PC-3 (cell line): Measurements from ENCODE around the gene NFATC1. TPM values are rescaled to one million over a fixed set of nuclear protein-coding genes. Genes with fewer than 3 reads are reported as not detected.

ENCODE experiments used
- ATAC-seq: fragments of 200-7000 bp; cut with Tn5 transposase; 2 replicates; pipeline ENCODE4 v1.9.1; 2020; ENCODE audit warnings: mild to moderate bottlenecking, moderate library complexity
- BruUV-seq: library from RNA; stranded (reverse); fragments of 400-500 nt; replicated peaks from 2 replicates; lab custom pipeline; 2021; lab: Mats Ljungman, UMichigan
- CTCF ChIA-PET: fragments of 300-600 bp; sonication (Branson Sonifier 250); formaldehyde crosslinking; loops from one replicate; lab custom pipeline; 2022; ENCODE audit warnings: antibody characterized with exemption; lab: Charles Lee
- POLR2A ChIA-PET: fragments of 300-600 bp; sonication (Branson Sonifier 250); formaldehyde crosslinking; loops from one replicate; lab custom pipeline; 2022; ENCODE audit warnings: antibody characterized with exemption; ENCODE audit not compliant: unreplicated experiment; lab: Charles Lee
- DNase-seq: peaks from one replicate; pipeline ENCODE4 v3.0.0-alpha.2; 2015
- H2AFZ ChIP-seq: fragments of 300-600 bp; sonication (generic); 2 replicates; pipeline ENCODE4 v1.6.0; 2016; ENCODE audit warnings: antibody characterized with exemption, low read length
- H3F3A ChIP-seq: fragments of 300-600 bp; sonication (generic); one replicate; pipeline ENCODE4 v1.6.0; 2017; ENCODE audit warnings: antibody characterized with exemption, low read length, control low read depth, mild to moderate bottlenecking; ENCODE audit not compliant: unreplicated experiment
- H3K27ac ChIP-seq: fragments of 300-600 bp; sonication (generic); 2 replicates; pipeline ENCODE4 v1.5.1; 2016; ENCODE audit warnings: mild to moderate bottlenecking, low read length
- H3K27me3 ChIP-seq: fragments of 300-600 bp; sonication (generic); 2 replicates; pipeline ENCODE4 v1.6.1; 2016; ENCODE audit warnings: low read length, mixed read lengths
- H3K36me3 ChIP-seq: fragments of 300-600 bp; sonication (generic); 2 replicates; pipeline ENCODE4 v1.6.1; 2016; ENCODE audit warnings: low read depth, mixed run types, low read length, mixed read lengths
- H3K4me1 ChIP-seq: fragments of 300-600 bp; sonication (generic); 2 replicates; pipeline ENCODE4 v1.5.1; 2016; ENCODE audit warnings: low read length; ENCODE audit not compliant: insufficient read depth
- H3K4me2 ChIP-seq: fragments of 300-600 bp; sonication (generic); 2 replicates; pipeline ENCODE4 v1.6.0; 2016; ENCODE audit warnings: low read length
- H3K4me3 ChIP-seq: fragments of 300-600 bp; sonication (generic); 2 replicates; pipeline ENCODE4 v1.5.1; 2016; ENCODE audit warnings: mild to moderate bottlenecking, low read length, mixed read lengths
- H3K79me2 ChIP-seq: fragments of 300-600 bp; sonication (generic); 2 replicates; pipeline ENCODE4 v1.6.1; 2017; ENCODE audit warnings: low read length, mixed read lengths
- H3K9ac ChIP-seq: fragments of 300-600 bp; sonication (generic); 2 replicates; pipeline ENCODE4 v1.6.0; 2016; ENCODE audit warnings: mild to moderate bottlenecking, low read length
- H3K9me2 ChIP-seq: fragments of 300-600 bp; sonication (generic); replicated peaks from 2 replicates; pipeline ENCODE4 v1.6.1; 2016; ENCODE audit warnings: mixed run types, low read length, mixed read lengths
- H3K9me3 ChIP-seq: fragments of 300-600 bp; sonication (generic); 2 replicates; pipeline ENCODE4 v1.6.1; 2016; ENCODE audit warnings: low read length, mixed read lengths
- H4K20me1 ChIP-seq: fragments of 300-600 bp; sonication (generic); 2 replicates; pipeline ENCODE4 v1.6.1; 2016; ENCODE audit warnings: low read length, mixed read lengths
- EZH2 ChIP-seq: fragments of 300-600 bp; sonication (generic); IDR thresholded peaks from one replicate; pipeline ENCODE4 v1.6.1; 2017; ENCODE audit warnings: antibody characterized with exemption, mild to moderate bottlenecking, low read length; ENCODE audit not compliant: unreplicated experiment
- EZH2phosphoT487 ChIP-seq: fragments of 300-600 bp; sonication (generic); IDR thresholded peaks from 2 replicates; pipeline ENCODE4 v1.6.1; 2018; ENCODE audit warnings: mild to moderate bottlenecking, antibody characterized with exemption, low read length, borderline replicate concordance
- intact Hi-C: fragments of 100-400 bp; cut with micrococcal nuclease; formaldehyde crosslinking; loops from 2 replicates; pipeline ENCODE4 v1.9.0; 2023
- total RNA-seq: library from RNA; depleted of rRNA; stranded (reverse); fragments of >200 nt; gene quantifications from 2 replicates; pipeline ENCODE4 v1.2.3, GENCODE V29; 2014
- TF ChIP-seq, protein P1 (sequence below): fragments of 300-600 bp; sonication (generic); conservative IDR thresholded peaks from 2 replicates; pipeline ENCODE4 v1.5.1; 2017; ENCODE audit warnings: antibody characterized with exemption, low read depth, mild to moderate bottlenecking, low read length

The NFATC1 gene
- total RNA-seq, 1 experiment from 2014 or later: 5.9 TPM

DNA sequence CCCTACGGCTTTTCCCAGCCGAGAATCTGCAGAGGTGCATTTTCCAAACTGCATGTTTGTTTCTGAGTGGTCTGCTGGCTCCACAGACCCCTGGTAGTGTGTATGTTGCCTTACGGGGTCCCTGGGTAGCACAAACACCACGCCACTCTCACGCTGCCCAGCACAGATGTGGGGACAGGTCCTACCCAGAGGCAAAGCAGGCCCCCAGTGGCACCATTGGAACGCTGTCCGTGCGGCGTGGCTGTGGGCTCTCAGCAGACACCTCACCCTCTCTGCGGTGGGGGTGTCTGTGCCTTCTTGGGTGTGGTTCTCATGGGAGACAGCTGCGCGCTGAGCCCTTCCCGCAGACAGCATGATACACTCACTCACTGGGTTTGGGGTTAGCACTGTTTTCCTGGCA, 137.4 kb downstream of the NFATC1 start:
- no peaks in the 10 kb centered on the region for H3K9me3 ChIP-seq
- TF ChIP-seq, protein P1, sequence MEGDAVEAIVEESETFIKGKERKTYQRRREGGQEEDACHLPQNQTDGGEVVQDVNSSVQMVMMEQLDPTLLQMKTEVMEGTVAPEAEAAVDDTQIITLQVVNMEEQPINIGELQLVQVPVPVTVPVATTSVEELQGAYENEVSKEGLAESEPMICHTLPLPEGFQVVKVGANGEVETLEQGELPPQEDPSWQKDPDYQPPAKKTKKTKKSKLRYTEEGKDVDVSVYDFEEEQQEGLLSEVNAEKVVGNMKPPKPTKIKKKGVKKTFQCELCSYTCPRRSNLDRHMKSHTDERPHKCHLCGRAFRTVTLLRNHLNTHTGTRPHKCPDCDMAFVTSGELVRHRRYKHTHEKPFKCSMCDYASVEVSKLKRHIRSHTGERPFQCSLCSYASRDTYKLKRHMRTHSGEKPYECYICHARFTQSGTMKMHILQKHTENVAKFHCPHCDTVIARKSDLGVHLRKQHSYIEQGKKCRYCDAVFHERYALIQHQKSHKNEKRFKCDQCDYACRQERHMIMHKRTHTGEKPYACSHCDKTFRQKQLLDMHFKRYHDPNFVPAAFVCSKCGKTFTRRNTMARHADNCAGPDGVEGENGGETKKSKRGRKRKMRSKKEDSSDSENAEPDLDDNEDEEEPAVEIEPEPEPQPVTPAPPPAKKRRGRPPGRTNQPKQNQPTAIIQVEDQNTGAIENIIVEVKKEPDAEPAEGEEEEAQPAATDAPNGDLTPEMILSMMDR: no peak
- TF ChIP-seq EZH2phosphoT487: no peak
- TF ChIP-seq EZH2: no peak
- no peaks in the 10 kb centered on the region for H3F3A ChIP-seq
- no peak for ATAC-seq
- no TSS peak for BruUV-seq
- CTCF ChIA-PET: no interaction called here
- no peaks in the 10 kb centered on the region for H4K20me1 ChIP-seq
- DNase-seq: no peak
- no peaks in the 10 kb centered on the region for H3K79me2 ChIP-seq
- peaks cover 27% of the 10 kb centered on the region for H3K27me3 ChIP-seq
- POLR2A ChIA-PET: no interaction called here
- no peak overlapping the region for H2AFZ ChIP-seq
- H3K4me2 ChIP-seq: no peak overlapping the region
- intact Hi-C loops: no loop called here
- H3K9ac ChIP-seq: no peak overlapping the region
- no peak overlapping the region for H3K4me3 ChIP-seq
- no peaks in the 10 kb centered on the region for H3K9me2 ChIP-seq
- no peaks in the 10 kb centered on the region for H3K36me3 ChIP-seq
- no peak overlapping the region for H3K27ac ChIP-seq
- H3K4me1 ChIP-seq: no peaks in the 10 kb centered on the region

DNA sequence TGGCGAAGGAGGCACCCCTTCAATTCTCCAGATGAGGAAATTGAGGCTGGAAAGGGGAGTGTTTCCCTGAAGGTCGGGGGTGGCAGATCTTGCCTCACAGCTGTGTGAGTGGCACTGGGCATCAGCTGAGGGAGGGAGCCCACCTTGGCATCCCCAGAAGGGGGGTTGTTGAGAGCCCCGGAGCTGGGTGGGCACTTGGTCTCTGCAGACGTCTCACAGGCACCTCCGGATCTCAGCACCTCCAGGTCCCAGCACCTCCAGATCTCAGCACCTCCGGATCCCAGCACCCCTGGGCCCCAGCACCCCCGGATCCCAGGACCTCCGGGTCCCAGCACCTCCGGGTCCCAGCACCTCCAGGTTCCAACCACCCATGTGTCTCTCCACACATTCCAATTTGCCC, 137.9 kb downstream of the NFATC1 start:
- no peak overlapping the region for H2AFZ ChIP-seq
- no peaks in the 10 kb centered on the region for H3K9me3 ChIP-seq
- H3K9ac ChIP-seq: no peak overlapping the region
- ATAC-seq: no peak
- peaks cover 27% of the 10 kb centered on the region for H3K27me3 ChIP-seq
- no peaks in the 10 kb centered on the region for H3K9me2 ChIP-seq
- H3K4me2 ChIP-seq: no peak overlapping the region
- H3K79me2 ChIP-seq: no peaks in the 10 kb centered on the region
- BruUV-seq: no TSS peak
- no peaks in the 10 kb centered on the region for H4K20me1 ChIP-seq
- intact Hi-C loops: no loop called here
- ChIA-PET POLR2A (no interaction called here), CTCF (no interaction called here)
- TF ChIP-seq EZH2: no peak
- TF ChIP-seq, protein P1: no peak
- no peak for TF ChIP-seq EZH2phosphoT487
- no peaks in the 10 kb centered on the region for H3F3A ChIP-seq
- no peak overlapping the region for H3K4me3 ChIP-seq
- no peaks in the 10 kb centered on the region for H3K36me3 ChIP-seq
- DNase-seq: no peak
- no peaks in the 10 kb centered on the region for H3K4me1 ChIP-seq
- H3K27ac ChIP-seq: no peak overlapping the region

DNA sequence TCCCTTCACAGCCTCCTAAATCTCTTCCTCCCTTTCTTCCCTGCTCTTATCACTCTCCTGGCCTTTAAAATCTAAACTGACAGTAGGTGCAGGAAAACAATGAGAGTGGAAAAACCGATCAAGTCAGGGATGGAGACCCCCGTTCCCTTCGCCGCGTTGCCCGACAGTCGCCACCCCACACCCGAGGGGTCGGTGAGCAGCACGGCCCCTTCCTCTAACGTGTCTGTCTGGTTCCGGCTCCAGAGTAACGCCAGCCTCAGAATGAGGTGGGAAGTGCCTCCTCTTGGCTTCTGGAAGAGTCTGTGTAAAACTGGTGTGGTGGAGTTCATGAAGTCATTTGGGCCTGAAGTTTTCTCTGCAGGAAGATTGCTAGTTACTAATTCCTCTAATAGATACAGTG, 138.6 kb downstream of the NFATC1 start:
- intact Hi-C loops: no loop called here
- Histone ChIP-seq H3K36me3 (no peaks in the 10 kb centered on the region), H3K9ac (no peak overlapping the region), H2AFZ (no peak overlapping the region), H3K27me3 (peaks cover 33% of the 10 kb centered on the region), H3K9me2 (no peaks in the 10 kb centered on the region), H3K4me3 (no peak overlapping the region), H3K79me2 (no peaks in the 10 kb centered on the region), H3K4me1 (no peaks in the 10 kb centered on the region), H3K9me3 (no peaks in the 10 kb centered on the region), H3F3A (no peaks in the 10 kb centered on the region), H3K27ac (no peak overlapping the region), H4K20me1 (no peaks in the 10 kb centered on the region), H3K4me2 (no peak overlapping the region)
- no peak for TF ChIP-seq EZH2phosphoT487
- TF ChIP-seq, protein P1: no peak
- TF ChIP-seq EZH2: no peak
- CTCF ChIA-PET: no interaction called here
- no peak for DNase-seq
- no TSS peak for BruUV-seq
- no peak for ATAC-seq
- POLR2A ChIA-PET: no interaction called here
